ENCODE results near the gene IMP3. TPM values are rescaled to one million over a fixed set of nuclear protein-coding genes. Genes with fewer than 3 reads are reported as not detected.
"Not testable (repeated sequence)": the region's sequence is repeated elsewhere in the genome, so short reads cannot be mapped to it uniquely, and the experiment has no call there.

The IMP3 gene
- polyA plus RNA-seq, 1 of the 3 experiments (the other 2 are of a cell fraction) = 56.2 TPM

GRCh38 chr15:75686212-75686642 is 46.2 kb upstream of the IMP3 start:
- H3K27ac ChIP-seq (ENCODE audit: low read depth in 2 of 2, low read length in 1 of 2); H3K4me3 ChIP-seq (ENCODE audit: low read depth in 2 of 2, low read length in 1 of 2); H2AFZ ChIP-seq (ENCODE audit: low read depth); H3K9me2 ChIP-seq; H3K9ac ChIP-seq; POLR2A ChIA-PET; H3F3A ChIP-seq (replicated peaks; ENCODE audit: insufficient read depth); H3K27me3 ChIP-seq (ENCODE audit: insufficient read depth); H3K4me2 ChIP-seq; H3K79me2 ChIP-seq (ENCODE audit: insufficient read depth); H4K20me1 ChIP-seq (ENCODE audit: insufficient read depth); H3K9me3 ChIP-seq; H3K36me3 ChIP-seq (replicated peaks in 1 of 2; ENCODE audit: control insufficient read depth in 1 of 2, insufficient read depth in 2 of 2, low read length in 1 of 2): not testable (repeated sequence)
- CTCF ChIA-PET = interaction anchor here (0.5 to 9.0 kb wide), 25 partner anchors 8 to 937 kb away, joined by 3 to 77 read pairs (median 3); partner anchors contain the start of gene SNX33
- H3K4me1 ChIP-seq (ENCODE audit: control insufficient read depth in 1 of 2, insufficient read depth in 2 of 2, low read depth in 1 of 2, low read length in 1 of 2) = peaks cover 0 to 18% of the 10 kb centered on the region in 2 experiments; a peak in 1 of 4 replicates
- 0% methylated on average over 4 of the region's 14 CpGs for WGBS (ENCODE audit: low lambda C conversion rate)
- TF ChIP-seq MXI1 (IDR thresholded peaks at IDR 0.05; ENCODE audit: low read depth, low read length) = 0 out of 2 replicates have a peak, but pooled peaks have one; percentile 33
- peak; percentile 67 for TF ChIP-seq RAD21 (IDR thresholded peaks at IDR 0.05; ENCODE audit: low read length)
- peak; percentile 68 for TF ChIP-seq SMC3 (IDR thresholded peaks at IDR 0.05; ENCODE audit: low read depth, low read length)
- peak; percentile 61 for TF ChIP-seq CTCF (IDR thresholded peaks at IDR 0.05)
- peak; percentile 86 for DNase-seq

- no peak for TF ChIP-seq GATA2 (CRISPR knock-in tag; IDR thresholded peaks at IDR 0.05)
- no peak for TF ChIP-seq RFX5 (IDR thresholded peaks at IDR 0.05; ENCODE audit: low read length)
- no peak for TF ChIP-seq TCF12 (IDR thresholded peaks at IDR 0.05)
- no peak for TF ChIP-seq USF1 (IDR thresholded peaks at IDR 0.05; ENCODE audit: borderline replicate concordance, low read depth)
- TF ChIP-seq JUND (IDR thresholded peaks at IDR 0.05) = no peak
- ChIA-PET CTCF (interaction anchor here (0.5 to 9.0 kb wide), 15 partner anchors 8 to 125 kb away, joined by 3 to 77 read pairs (median 6); partner anchors contain the start of gene SNX33), POLR2A (no interaction called here)
- H2AFZ ChIP-seq (ENCODE audit: low read depth) = no peak overlapping the region
- H3K4me1 ChIP-seq (ENCODE audit: control insufficient read depth in 1 of 2, insufficient read depth in 2 of 2, low read depth in 1 of 2, low read length in 1 of 2) = peaks cover 0 to 18% of the 10 kb centered on the region in 2 experiments; a peak in 1 of 4 replicates
- H3K9me3 ChIP-seq = no peaks in the 10 kb centered on the region
- no peak overlapping the region for H3K27ac ChIP-seq (ENCODE audit: low read depth in 2 of 2, low read length in 1 of 2)
- H3F3A ChIP-seq (replicated peaks; ENCODE audit: insufficient read depth) = no peaks in the 10 kb centered on the region
- H3K4me2 ChIP-seq = no peak overlapping the region
- WGBS (ENCODE audit: low lambda C conversion rate) = 57% methylated on average over 7 of the region's 12 CpGs
- no peaks in the 10 kb centered on the region for H3K27me3 ChIP-seq (ENCODE audit: insufficient read depth)
- no peaks in the 10 kb centered on the region for H3K79me2 ChIP-seq (ENCODE audit: insufficient read depth)
- H3K36me3 ChIP-seq (replicated peaks in 1 of 2; ENCODE audit: control insufficient read depth in 1 of 2, insufficient read depth in 2 of 2, low read length in 1 of 2) = no peaks in the 10 kb centered on the region
- H3K4me3 ChIP-seq (ENCODE audit: low read depth in 2 of 2, low read length in 1 of 2) = no peak overlapping the region
- no peak for DNase-seq
- H3K9me2 ChIP-seq = no peaks in the 10 kb centered on the region
- H3K9ac ChIP-seq = no peak overlapping the region
- H4K20me1 ChIP-seq (ENCODE audit: insufficient read depth) = no peaks in the 10 kb centered on the region
Observed at GRCh38 chr15:75685195-75685594, 45.2 kb upstream of the IMP3 start.

- Histone ChIP-seq H3K36me3 (replicated peaks in 1 of 2; ENCODE audit: control insufficient read depth in 1 of 2, insufficient read depth in 2 of 2, low read length in 1 of 2) (no peaks in the 10 kb centered on the region), H3K4me1 (ENCODE audit: control insufficient read depth in 1 of 2, insufficient read depth in 2 of 2, low read depth in 1 of 2, low read length in 1 of 2) (peaks cover 0 to 18% of the 10 kb centered on the region in 2 experiments; a peak in 1 of 4 replicates), H3K79me2 (ENCODE audit: insufficient read depth) (no peaks in the 10 kb centered on the region), H3K9me3 (no peaks in the 10 kb centered on the region), H3K4me2 (no peak overlapping the region), H3K27ac (ENCODE audit: low read depth in 2 of 2, low read length in 1 of 2) (no peak overlapping the region), H3K9ac (no peak overlapping the region), H3K27me3 (ENCODE audit: insufficient read depth) (no peaks in the 10 kb centered on the region), H4K20me1 (ENCODE audit: insufficient read depth) (no peaks in the 10 kb centered on the region), H3F3A (replicated peaks; ENCODE audit: insufficient read depth) (no peaks in the 10 kb centered on the region), H3K9me2 (no peaks in the 10 kb centered on the region), H3K4me3 (ENCODE audit: low read depth in 2 of 2, low read length in 1 of 2) (no peak overlapping the region), H2AFZ (ENCODE audit: low read depth) (no peak overlapping the region)
- DNase-seq = no peak
- POLR2A ChIA-PET = no interaction called here
- CTCF ChIA-PET = interaction anchor here (0.5 to 9.0 kb wide), 20 partner anchors 9 to 242 kb away, joined by 3 to 77 read pairs (median 5); partner anchors contain the start of genes IMP3, SNUPN and SNX33
- 93% methylated on average over 10 of the region's 10 CpGs for WGBS (ENCODE audit: low lambda C conversion rate)
- TF ChIP-seq USF2 (IDR thresholded peaks at IDR 0.05; ENCODE audit: borderline replicate concordance, low read depth, low read length) (no peak), SIN3A (IDR thresholded peaks at IDR 0.05; ENCODE audit: borderline replicate concordance, low read depth, low read length) (no peak), RAD21 (IDR thresholded peaks at IDR 0.05; ENCODE audit: low read length) (peak; percentile 35; the same call in 1 of the 2 replicates), CHD2 (IDR thresholded peaks at IDR 0.05; ENCODE audit: low read length, partially characterized antibody) (no peak), NFIC (IDR thresholded peaks at IDR 0.05; ENCODE audit: borderline replicate concordance) (no peak), REST (IDR thresholded peaks at IDR 0.05; ENCODE audit: low read depth, low read length) (no peak), RCOR1 (IDR thresholded peaks at IDR 0.05; ENCODE audit: low read length) (no peak)
Observed at GRCh38 chr15:75684648-75685047, 44.6 kb upstream of the IMP3 start.

Measured in SK-N-SH (cell line).